HEK293 (cell line): Measurements from ENCODE around the gene METTL1.

Experiments used
- CTCF ChIA-PET: fragments of 350-600 bp; formaldehyde crosslinking; extraction: SDS; loops from one replicate; lab custom pipeline; 2021; ENCODE audit warnings: antibody characterized with exemption; lab: Yijun Ruan, JAX
- POLR2A ChIA-PET: fragments of 300-600 bp; formaldehyde crosslinking; extraction: SDS; loops from one replicate; lab custom pipeline; 2020; ENCODE audit warnings: antibody characterized with exemption, inconsistent platforms; lab: Yijun Ruan, JAX
- H3K27ac ChIP-seq: fragments of 200-500 bp; sonication (Bioruptor generic); 2 replicates; pipeline ENCODE4 v1.5.1; 2014; ENCODE audit warnings: low read depth, low read length, control low read depth, inconsistent platforms; ENCODE audit errors: extremely low read depth
- H3K36me3 ChIP-seq, 2 experiments: fragments of 200-500 bp in 1 of 2; sonication (Bioruptor generic) in 1 of 2; 1 replicate in 1 of 2; 2 replicates in 1 of 2; pipeline ENCODE4 v1.5.1; 2014 to 2017; ENCODE audit warnings: inconsistent platforms in 2 of 2, low read length in 2 of 2; ENCODE audit not compliant: control insufficient read depth in 2 of 2, insufficient read depth in 1 of 2
- H3K4me1 ChIP-seq: fragments of 200-500 bp; sonication (Bioruptor generic); 2 replicates; pipeline ENCODE4 v1.5.1; 2014; ENCODE audit warnings: mild to moderate bottlenecking, low read length, inconsistent platforms; ENCODE audit not compliant: control insufficient read depth, insufficient read depth
- H3K4me3 ChIP-seq: 2 replicates; pipeline ENCODE4 v1.5.1; 2011; ENCODE audit warnings: low read depth, mild to moderate bottlenecking, control low read depth, low read length, moderate library complexity
- H3K9me3 ChIP-seq: fragments of 200-500 bp; sonication (Bioruptor generic); 2 replicates; pipeline ENCODE4 v1.5.1; 2014; ENCODE audit warnings: low read depth, low read length, inconsistent platforms; ENCODE audit not compliant: control insufficient read depth, insufficient read depth
- ELK4 ChIP-seq: IDR thresholded peaks from 2 replicates; pipeline ENCODE4 v1.6.1; 2011; ENCODE audit warnings: mild to moderate bottlenecking, low read depth, low read length, borderline replicate concordance
- FEZF1 ChIP-seq: fragments of 450-650 bp; formaldehyde crosslinking; IDR thresholded peaks from 2 replicates; pipeline ENCODE4 v1.5.1; 2016; ENCODE audit warnings: missing biosample characterization, missing genetic modification characterization
- HOXC10 ChIP-seq: sonication (generic); formaldehyde crosslinking; IDR thresholded peaks from 2 replicates; pipeline ENCODE4 v1.8.1; 2023; ENCODE audit warnings: mild to moderate bottlenecking, missing genetic modification reagents
- KLF8 ChIP-seq: fragments of 450-650 bp; formaldehyde crosslinking; IDR thresholded peaks from 2 replicates; pipeline ENCODE4 v1.5.1; 2016; ENCODE audit warnings: missing biosample characterization, missing genetic modification characterization
- KLF9 ChIP-seq: fragments of 450-650 bp; formaldehyde crosslinking; IDR thresholded peaks from 2 replicates; pipeline ENCODE4 v1.5.1; 2016; ENCODE audit warnings: missing biosample characterization, missing genetic modification characterization, low read depth
- TCF7L2 ChIP-seq: IDR thresholded peaks from 2 replicates; pipeline ENCODE4 v1.6.1; 2011; ENCODE audit warnings: low read depth, mild to moderate bottlenecking, inconsistent platforms, low read length, moderate library complexity, borderline replicate concordance
- ZBTB17 ChIP-seq: fragments of 450-650 bp; formaldehyde crosslinking; IDR thresholded peaks from 2 replicates; pipeline ENCODE4 v1.5.1; 2016; ENCODE audit warnings: missing biosample characterization, missing genetic modification characterization
- ZNF140 ChIP-seq: fragments of 450-650 bp; formaldehyde crosslinking; IDR thresholded peaks from 2 replicates; pipeline ENCODE4 v1.5.1; 2016; ENCODE audit warnings: missing biosample characterization, missing genetic modification characterization
- ZNF19 ChIP-seq: fragments of 450-650 bp; formaldehyde crosslinking; IDR thresholded peaks from 2 replicates; pipeline ENCODE4; 2016; ENCODE audit warnings: missing biosample characterization, missing genetic modification characterization, low read depth
- ZNF37A ChIP-seq: fragments of 450-650 bp; IDR thresholded peaks from 2 replicates; pipeline ENCODE4 v1.5.1; 2018; ENCODE audit warnings: missing biosample characterization, missing genetic modification characterization
- ZNF423 ChIP-seq: fragments of 450-650 bp; formaldehyde crosslinking; IDR thresholded peaks from 2 replicates; pipeline ENCODE4 v1.5.1; 2016; ENCODE audit warnings: missing biosample characterization, missing genetic modification characterization
- ZNF48 ChIP-seq: fragments of 450-650 bp; formaldehyde crosslinking; IDR thresholded peaks from 2 replicates; pipeline ENCODE4 v1.5.1; 2016; ENCODE audit warnings: missing biosample characterization, missing genetic modification characterization
- ZNF501 ChIP-seq: fragments of 450-650 bp; formaldehyde crosslinking; IDR thresholded peaks from 2 replicates; pipeline ENCODE4 v1.5.1; 2016; ENCODE audit warnings: missing biosample characterization, missing genetic modification characterization
- ZNF548 ChIP-seq: fragments of 450-650 bp; formaldehyde crosslinking; IDR thresholded peaks from 2 replicates; pipeline ENCODE4 v1.5.1; 2016; ENCODE audit warnings: missing biosample characterization, missing genetic modification characterization
- ZNF561 ChIP-seq: fragments of 450-650 bp; IDR thresholded peaks from 2 replicates; pipeline ENCODE4 v1.5.1; 2018; ENCODE audit warnings: missing biosample characterization, missing genetic modification characterization, borderline replicate concordance
- ZNF624 ChIP-seq: fragments of 450-650 bp; formaldehyde crosslinking; IDR thresholded peaks from 2 replicates; pipeline ENCODE4 v1.5.1; 2017; ENCODE audit warnings: missing biosample characterization, missing genetic modification characterization
- ZNF626 ChIP-seq: fragments of 450-650 bp; sonication (Bioruptor Pico); formaldehyde crosslinking; IDR thresholded peaks from 2 replicates; pipeline ENCODE4 v1.5.1; 2018; ENCODE audit warnings: missing biosample characterization, missing genetic modification characterization, inconsistent platforms
- ZNF629 ChIP-seq: fragments of 450-650 bp; formaldehyde crosslinking; IDR thresholded peaks from 2 replicates; pipeline ENCODE4 v1.5.1; 2017; ENCODE audit warnings: missing biosample characterization, missing genetic modification characterization
- ZNF791 ChIP-seq: fragments of 450-650 bp; formaldehyde crosslinking; IDR thresholded peaks from 2 replicates; pipeline ENCODE4 v1.5.1; 2016; ENCODE audit warnings: missing biosample characterization, missing genetic modification characterization
- ZXDB ChIP-seq: fragments of 450-650 bp; formaldehyde crosslinking; IDR thresholded peaks from 2 replicates; pipeline ENCODE4 v1.5.1; 2016; ENCODE audit warnings: missing biosample characterization, missing genetic modification characterization
- TF ChIP-seq, protein P1 (sequence below): fragments of 450-650 bp; formaldehyde crosslinking; optimal IDR thresholded peaks from 2 replicates; pipeline ENCODE3; 2016; ENCODE audit warnings: missing biosample characterization, mild to moderate bottlenecking, missing genetic modification characterization
- TF ChIP-seq, protein P2 (sequence below): fragments of 450-650 bp; formaldehyde crosslinking; IDR thresholded peaks from 2 replicates; pipeline ENCODE4 v1.5.1; 2016; ENCODE audit warnings: missing biosample characterization, missing genetic modification characterization

Gene METTL1

GRCh38 chr12:57758552-57759359 lies 13.1 kb downstream of the METTL1 start (continued):
- TF ChIP-seq KLF8 (no peak), ZNF140 (tag by site-specific recombination) (no peak), ZNF626 (tag by site-specific recombination) (no peak), FEZF1 (no peak), ELK4 (no peak), ZNF548 (tag by site-specific recombination) (no peak), ZNF19 (tag by site-specific recombination) (no peak), ZNF48 (tag by site-specific recombination) (no peak), TCF7L2 (no peak), ZNF37A (tag by site-specific recombination) (no peak), ZNF624 (tag by site-specific recombination) (no peak)

GRCh38 chr12:57757771-57758170 lies 14.1 kb downstream of the METTL1 start:
- peaks cover 14% of the 10 kb centered on the region for H3K4me1 ChIP-seq
- H3K36me3 ChIP-seq, result peaks cover 10 to 43% of the 10 kb centered on the region in 2 experiments
- no peaks in the 10 kb centered on the region for H3K9me3 ChIP-seq
- ChIA-PET CTCF (interaction anchor here (0.6 to 2.2 kb wide), 3 partner anchors 23 to 81 kb away, joined by 3 to 17 read pairs (median 7); partner anchors contain the start of gene TSFM), POLR2A (no interaction called here)
- TF ChIP-seq ZNF561 (no peak), KLF9 (tag by site-specific recombination) (no peak), ZXDB (tag by site-specific recombination) (no peak), ZBTB17 (tag by site-specific recombination) (no peak), HOXC10 (CRISPR knock-in tag) (no peak), ZNF501 (tag by site-specific recombination) (no peak), ZNF423 (tag by site-specific recombination) (no peak), ZNF791 (tag by site-specific recombination) (no peak), ZNF629 (tag by site-specific recombination) (no peak)
- TF ChIP-seq, protein P1, sequence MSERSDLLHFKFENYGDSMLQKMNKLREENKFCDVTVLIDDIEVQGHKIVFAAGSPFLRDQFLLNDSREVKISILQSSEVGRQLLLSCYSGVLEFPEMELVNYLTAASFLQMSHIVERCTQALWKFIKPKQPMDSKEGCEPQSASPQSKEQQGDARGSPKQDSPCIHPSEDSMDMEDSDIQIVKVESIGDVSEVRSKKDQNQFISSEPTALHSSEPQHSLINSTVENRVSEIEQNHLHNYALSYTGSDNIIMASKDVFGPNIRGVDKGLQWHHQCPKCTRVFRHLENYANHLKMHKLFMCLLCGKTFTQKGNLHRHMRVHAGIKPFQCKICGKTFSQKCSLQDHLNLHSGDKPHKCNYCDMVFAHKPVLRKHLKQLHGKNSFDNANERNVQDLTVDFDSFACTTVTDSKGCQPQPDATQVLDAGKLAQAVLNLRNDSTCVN, result no peak
- TF ChIP-seq, protein P2, sequence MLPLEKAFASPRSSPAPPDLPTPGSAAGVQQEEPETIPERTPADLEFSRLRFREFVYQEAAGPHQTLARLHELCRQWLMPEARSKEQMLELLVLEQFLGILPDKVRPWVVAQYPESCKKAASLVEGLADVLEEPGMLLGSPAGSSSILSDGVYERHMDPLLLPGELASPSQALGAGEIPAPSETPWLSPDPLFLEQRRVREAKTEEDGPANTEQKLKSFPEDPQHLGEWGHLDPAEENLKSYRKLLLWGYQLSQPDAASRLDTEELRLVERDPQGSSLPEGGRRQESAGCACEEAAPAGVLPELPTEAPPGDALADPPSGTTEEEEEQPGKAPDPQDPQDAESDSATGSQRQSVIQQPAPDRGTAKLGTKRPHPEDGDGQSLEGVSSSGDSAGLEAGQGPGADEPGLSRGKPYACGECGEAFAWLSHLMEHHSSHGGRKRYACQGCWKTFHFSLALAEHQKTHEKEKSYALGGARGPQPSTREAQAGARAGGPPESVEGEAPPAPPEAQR (tag by site-specific recombination), result no peak
- TF ChIP-seq, all 188 proteins: peak for 0
- H3K27ac ChIP-seq, result no peak overlapping the region
- no peak overlapping the region for H3K4me3 ChIP-seq
